ENCODE data around the gene ANO2.

DNA sequence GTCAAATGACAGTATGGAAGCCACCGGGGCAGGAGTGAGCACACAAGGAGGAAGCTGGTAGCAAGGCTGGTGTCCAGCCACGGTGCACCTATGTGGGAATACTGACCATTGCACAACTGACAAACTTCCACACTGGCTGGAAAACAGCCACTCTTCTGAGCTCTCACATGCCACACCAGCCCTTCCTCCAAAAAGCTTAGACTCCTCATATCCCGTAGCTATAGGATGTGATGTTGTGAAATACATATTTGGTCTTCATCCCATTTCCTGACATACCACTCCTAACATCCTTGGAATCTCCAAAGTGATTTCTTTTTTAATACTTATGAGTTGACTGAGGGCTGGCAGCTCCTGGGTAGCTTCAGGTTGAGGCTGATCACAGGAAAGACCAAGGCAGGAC is 409.5 kb downstream of the ANO2 start:
- TF ChIP-seq, protein P1, sequence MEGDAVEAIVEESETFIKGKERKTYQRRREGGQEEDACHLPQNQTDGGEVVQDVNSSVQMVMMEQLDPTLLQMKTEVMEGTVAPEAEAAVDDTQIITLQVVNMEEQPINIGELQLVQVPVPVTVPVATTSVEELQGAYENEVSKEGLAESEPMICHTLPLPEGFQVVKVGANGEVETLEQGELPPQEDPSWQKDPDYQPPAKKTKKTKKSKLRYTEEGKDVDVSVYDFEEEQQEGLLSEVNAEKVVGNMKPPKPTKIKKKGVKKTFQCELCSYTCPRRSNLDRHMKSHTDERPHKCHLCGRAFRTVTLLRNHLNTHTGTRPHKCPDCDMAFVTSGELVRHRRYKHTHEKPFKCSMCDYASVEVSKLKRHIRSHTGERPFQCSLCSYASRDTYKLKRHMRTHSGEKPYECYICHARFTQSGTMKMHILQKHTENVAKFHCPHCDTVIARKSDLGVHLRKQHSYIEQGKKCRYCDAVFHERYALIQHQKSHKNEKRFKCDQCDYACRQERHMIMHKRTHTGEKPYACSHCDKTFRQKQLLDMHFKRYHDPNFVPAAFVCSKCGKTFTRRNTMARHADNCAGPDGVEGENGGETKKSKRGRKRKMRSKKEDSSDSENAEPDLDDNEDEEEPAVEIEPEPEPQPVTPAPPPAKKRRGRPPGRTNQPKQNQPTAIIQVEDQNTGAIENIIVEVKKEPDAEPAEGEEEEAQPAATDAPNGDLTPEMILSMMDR (IDR thresholded peaks at IDR 0.05; ENCODE audit: low read depth, low read length, poor library complexity, severe bottlenecking): no peak
- no peak for TF ChIP-seq EZH2phosphoT487 (IDR thresholded peaks at IDR 0.05; ENCODE audit: borderline replicate concordance, low read length)

Data from DOHH2 (cell line).